Measurements from ENCODE around the gene HSFX3. TPM values are rescaled to one million over a fixed set of nuclear protein-coding genes. Genes with fewer than 3 reads are reported as not detected.

The HSFX3 gene
- polyA plus RNA-seq, 3 donors: not detected

- TF ChIP-seq, protein P1, sequence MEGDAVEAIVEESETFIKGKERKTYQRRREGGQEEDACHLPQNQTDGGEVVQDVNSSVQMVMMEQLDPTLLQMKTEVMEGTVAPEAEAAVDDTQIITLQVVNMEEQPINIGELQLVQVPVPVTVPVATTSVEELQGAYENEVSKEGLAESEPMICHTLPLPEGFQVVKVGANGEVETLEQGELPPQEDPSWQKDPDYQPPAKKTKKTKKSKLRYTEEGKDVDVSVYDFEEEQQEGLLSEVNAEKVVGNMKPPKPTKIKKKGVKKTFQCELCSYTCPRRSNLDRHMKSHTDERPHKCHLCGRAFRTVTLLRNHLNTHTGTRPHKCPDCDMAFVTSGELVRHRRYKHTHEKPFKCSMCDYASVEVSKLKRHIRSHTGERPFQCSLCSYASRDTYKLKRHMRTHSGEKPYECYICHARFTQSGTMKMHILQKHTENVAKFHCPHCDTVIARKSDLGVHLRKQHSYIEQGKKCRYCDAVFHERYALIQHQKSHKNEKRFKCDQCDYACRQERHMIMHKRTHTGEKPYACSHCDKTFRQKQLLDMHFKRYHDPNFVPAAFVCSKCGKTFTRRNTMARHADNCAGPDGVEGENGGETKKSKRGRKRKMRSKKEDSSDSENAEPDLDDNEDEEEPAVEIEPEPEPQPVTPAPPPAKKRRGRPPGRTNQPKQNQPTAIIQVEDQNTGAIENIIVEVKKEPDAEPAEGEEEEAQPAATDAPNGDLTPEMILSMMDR (IDR thresholded peaks at IDR 0.05): no peak
- no peak for DNase-seq
- peaks cover 30% of the 10 kb centered on the region for H3K4me1 Mint-ChIP-seq
- H2AFZ ChIP-seq (ENCODE audit: insufficient read depth, low read depth, low read length, poor library complexity, severe bottlenecking): no peak overlapping the region
- H3K27ac ChIP-seq (ENCODE audit: low read depth in 1 of 2, low read length in 2 of 2): no peak overlapping the region
- H3K27me3 Mint-ChIP-seq (ENCODE audit: low read depth in 3 of 3): peaks cover 2 to 7% (median 3%) of the 10 kb centered on the region in 3 donors
- H3K4me2 ChIP-seq (replicated peaks; ENCODE audit: extremely low read depth, low read length, poor library complexity, severe bottlenecking): no peak overlapping the region
- no peaks in the 10 kb centered on the region for H4K20me1 ChIP-seq (ENCODE audit: insufficient read depth, low read length)
- no peaks in the 10 kb centered on the region for H3K9me3 ChIP-seq (replicated peaks in 1 of 2; ENCODE audit: control insufficient read depth in 1 of 2, insufficient read depth in 1 of 2, low read length in 2 of 2)
- H3K27me3 ChIP-seq (ENCODE audit: control insufficient read depth in 2 of 2, insufficient read depth in 2 of 2, low read length in 2 of 2): no peaks in the 10 kb centered on the region
- H3K79me2 ChIP-seq (ENCODE audit: insufficient read depth, low read length): no peaks in the 10 kb centered on the region
- H3K9ac ChIP-seq (ENCODE audit: insufficient read depth, low read length, poor library complexity, severe bottlenecking): no peak overlapping the region
- H3K36me3 ChIP-seq (replicated peaks in 1 of 2; ENCODE audit: control insufficient read depth in 1 of 2, insufficient read depth in 2 of 2, low read length in 2 of 2): no peaks in the 10 kb centered on the region
- H3K27ac Mint-ChIP-seq: no peak overlapping the region
- 0% methylated on average over 1 of the region's 9 CpGs for WGBS (ENCODE audit: insufficient coverage)
- no peak overlapping the region for H3K4me3 Mint-ChIP-seq
- H3K4me3 ChIP-seq (replicated peaks in 1 of 3; ENCODE audit: low read depth in 2 of 3, low read length in 3 of 3): no peak overlapping the region
- no peaks in the 10 kb centered on the region for H3K36me3 Mint-ChIP-seq
- intact Hi-C loops (cut with micrococcal nuclease): no loop called here
- H3K9me3 Mint-ChIP-seq: peaks cover 0 to 5% (median 0%) of the 10 kb centered on the region in 7 donors
- peaks cover 26 to 32% of the 10 kb centered on the region in 2 donors for H3K4me1 ChIP-seq (ENCODE audit: control insufficient read depth in 1 of 2, insufficient read depth in 2 of 2, low read length in 2 of 2)
Measured at GRCh38 chrX:149513825-149514428, 35.8 kb downstream of the HSFX3 start.

- intact Hi-C loops (cut with micrococcal nuclease): no loop called here
- H3K27ac Mint-ChIP-seq: peak overlapping the region in 2 of 7 donors; percentile 25 to 77
- no peak overlapping the region for H3K9ac ChIP-seq (ENCODE audit: insufficient read depth, low read length, poor library complexity, severe bottlenecking)
- no peak overlapping the region for H3K4me3 Mint-ChIP-seq
- no peaks in the 10 kb centered on the region for H3K79me2 ChIP-seq (ENCODE audit: insufficient read depth, low read length)
- peak; percentile 49 to 65 (median 55) for DNase-seq
- no peaks in the 10 kb centered on the region for H3K27me3 ChIP-seq (ENCODE audit: control insufficient read depth in 2 of 2, insufficient read depth in 2 of 2, low read length in 2 of 2)
- TF ChIP-seq, protein P1 (IDR thresholded peaks at IDR 0.05): peak; percentile 63
- H3K27ac ChIP-seq (ENCODE audit: low read depth in 1 of 2, low read length in 2 of 2): no peak overlapping the region
- no CpG with 5 or more reads among the region's 4 CpGs for WGBS (ENCODE audit: insufficient coverage)
- H2AFZ ChIP-seq (ENCODE audit: insufficient read depth, low read depth, low read length, poor library complexity, severe bottlenecking): no peak overlapping the region
- H3K4me2 ChIP-seq (replicated peaks; ENCODE audit: extremely low read depth, low read length, poor library complexity, severe bottlenecking): no peak overlapping the region
- H3K9me3 Mint-ChIP-seq: peaks cover 0 to 2% (median 0%) of the 10 kb centered on the region in 7 donors
- H3K9me3 ChIP-seq (replicated peaks in 1 of 2; ENCODE audit: control insufficient read depth in 1 of 2, insufficient read depth in 1 of 2, low read length in 2 of 2): no peaks in the 10 kb centered on the region
- no peaks in the 10 kb centered on the region for H3K36me3 Mint-ChIP-seq
- no peaks in the 10 kb centered on the region for H4K20me1 ChIP-seq (ENCODE audit: insufficient read depth, low read length)
- peaks cover 30% of the 10 kb centered on the region for H3K4me1 Mint-ChIP-seq
- H3K4me3 ChIP-seq (replicated peaks in 1 of 3; ENCODE audit: low read depth in 2 of 3, low read length in 3 of 3): no peak overlapping the region
- peaks cover 2 to 3% (median 3%) of the 10 kb centered on the region in 3 donors for H3K27me3 Mint-ChIP-seq (ENCODE audit: low read depth in 3 of 3)
- H3K4me1 ChIP-seq (ENCODE audit: control insufficient read depth in 1 of 2, insufficient read depth in 2 of 2, low read length in 2 of 2): peaks cover 26 to 32% of the 10 kb centered on the region in 2 donors
- H3K36me3 ChIP-seq (replicated peaks in 1 of 2; ENCODE audit: control insufficient read depth in 1 of 2, insufficient read depth in 2 of 2, low read length in 2 of 2): no peaks in the 10 kb centered on the region
Measured at GRCh38 chrX:149512225-149512885, 37.4 kb downstream of the HSFX3 start.

All from CD14-positive monocyte (primary cell).